Measurements from ENCODE around the gene GABRB1.

- no peak for TF ChIP-seq CTCF (IDR thresholded peaks at IDR 0.05)
- no peak for TF ChIP-seq POLR2A (IDR thresholded peaks at IDR 0.05; ENCODE audit: low read depth)
- TF ChIP-seq EP300 (IDR thresholded peaks at IDR 0.05), result no peak
- TF ChIP-seq POLR2AphosphoS5 (IDR thresholded peaks at IDR 0.05), result no peak
These were observed 394.3 kb downstream of the GABRB1 start for GRCh38 chr4:47425628-47426027.
